Activated CD8-positive, alpha-beta memory T cell treated with anti-CD3 and anti-CD28 coated beads for 48 hours (primary cell): ENCODE results near the gene GOLGA3.
"Not testable (repeated sequence)": the region's sequence is repeated elsewhere in the genome, so short reads cannot be mapped to it uniquely, and the experiment has no call there.

Experiments
- DNase-seq, 3 experiments: peaks; one replicate each; pipeline ENCODE4 v3.0.0-alpha.2; 2020; ENCODE audit warnings: low read depth in 2 of 3, low spot score in 2 of 3

The GOLGA3 gene

GRCh38 chr12:132844681-132845080 is 16.0 kb upstream of the GOLGA3 start:
- DNase-seq: not testable (repeated sequence)

DNA sequence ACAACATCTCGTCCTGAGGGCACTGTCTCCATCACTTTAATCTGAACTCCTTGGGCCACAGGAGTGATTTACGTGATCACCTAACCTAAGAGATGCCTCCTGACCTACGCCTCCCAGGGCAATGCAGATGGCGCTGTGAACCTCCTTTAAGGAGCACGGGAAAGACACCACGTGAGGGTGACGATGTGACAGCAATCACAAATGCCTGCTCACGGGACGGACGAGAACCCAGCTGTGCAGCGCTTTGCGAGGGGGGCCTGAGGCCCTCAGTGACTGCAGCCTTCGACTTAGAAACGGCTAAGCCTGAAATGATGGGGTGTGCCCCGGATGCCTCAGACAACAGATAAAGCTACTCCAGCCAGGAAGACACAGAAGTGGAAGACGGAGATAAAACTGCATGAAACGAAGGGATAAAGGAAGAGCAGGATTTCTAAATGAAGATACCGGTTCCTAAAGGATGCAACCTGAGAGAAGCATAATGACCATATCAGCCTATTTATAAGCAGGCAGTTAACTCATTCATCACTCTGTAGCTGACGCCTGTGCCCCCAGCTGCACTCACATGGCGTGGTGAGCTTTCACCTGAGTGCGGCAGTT is 13.9 kb upstream of the GOLGA3 start:
- no peak for DNase-seq

DNA sequence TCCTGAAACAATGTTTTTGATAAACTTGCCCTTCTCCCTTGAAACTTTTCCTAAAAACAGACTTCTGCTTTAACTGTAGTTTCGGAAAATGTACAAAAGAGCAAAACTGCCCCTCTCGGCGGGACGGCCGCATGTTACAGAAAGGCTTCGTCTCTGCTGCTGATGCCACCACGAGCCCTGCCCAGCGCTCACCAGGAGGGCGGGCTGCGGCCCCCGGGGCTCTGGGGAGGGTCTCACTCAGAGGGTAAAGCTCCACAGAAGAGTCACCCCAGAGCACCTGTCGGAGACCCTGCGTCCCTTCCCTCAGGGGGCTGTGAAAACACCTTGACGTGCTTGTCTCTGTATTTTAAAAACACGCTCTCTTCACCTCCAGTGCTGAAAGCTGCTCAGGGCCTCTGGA is 12.5 kb upstream of the GOLGA3 start:
- no peak for DNase-seq

- DNase-seq: no peak
These were observed 11.9 kb upstream of the GOLGA3 start for GRCh38 chr12:132840536-132840935.

DNA sequence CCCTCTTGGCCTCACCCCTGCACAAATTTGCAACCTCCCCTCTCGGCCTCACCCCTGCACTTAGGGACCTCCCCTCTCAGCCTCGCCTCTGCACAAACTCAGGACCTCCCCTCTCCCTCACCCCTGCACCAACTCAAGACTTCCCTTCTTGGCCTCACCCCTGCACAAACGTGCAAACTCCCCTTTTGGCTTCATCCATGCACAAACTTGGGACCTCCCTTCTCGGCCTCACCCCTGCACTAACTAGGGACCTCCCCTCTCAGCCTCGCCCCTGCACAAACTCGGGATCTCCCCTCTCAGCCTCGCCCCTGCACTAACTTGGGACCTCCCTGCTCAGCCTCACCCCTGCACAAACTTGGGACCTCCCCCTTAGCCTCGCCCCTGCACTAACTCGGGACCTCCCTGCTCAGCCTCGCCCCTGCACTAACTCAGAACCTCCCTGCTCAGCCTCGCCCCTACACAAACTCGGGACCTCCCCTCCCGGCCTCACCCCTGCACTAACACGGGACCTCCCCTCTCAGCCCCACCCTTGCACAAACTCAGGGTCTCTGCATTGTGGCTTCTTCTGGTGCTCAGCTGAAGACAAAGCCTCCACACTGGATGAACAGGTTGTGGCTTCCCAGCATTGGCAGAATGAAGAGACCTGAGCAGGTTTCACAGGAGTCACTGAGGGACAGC is 11.0 kb upstream of the GOLGA3 start:
- DNase-seq: no peak

GRCh38 chr12:132838410-132839080 is 9.9 kb upstream of the GOLGA3 start:
- no peak for DNase-seq

DNA sequence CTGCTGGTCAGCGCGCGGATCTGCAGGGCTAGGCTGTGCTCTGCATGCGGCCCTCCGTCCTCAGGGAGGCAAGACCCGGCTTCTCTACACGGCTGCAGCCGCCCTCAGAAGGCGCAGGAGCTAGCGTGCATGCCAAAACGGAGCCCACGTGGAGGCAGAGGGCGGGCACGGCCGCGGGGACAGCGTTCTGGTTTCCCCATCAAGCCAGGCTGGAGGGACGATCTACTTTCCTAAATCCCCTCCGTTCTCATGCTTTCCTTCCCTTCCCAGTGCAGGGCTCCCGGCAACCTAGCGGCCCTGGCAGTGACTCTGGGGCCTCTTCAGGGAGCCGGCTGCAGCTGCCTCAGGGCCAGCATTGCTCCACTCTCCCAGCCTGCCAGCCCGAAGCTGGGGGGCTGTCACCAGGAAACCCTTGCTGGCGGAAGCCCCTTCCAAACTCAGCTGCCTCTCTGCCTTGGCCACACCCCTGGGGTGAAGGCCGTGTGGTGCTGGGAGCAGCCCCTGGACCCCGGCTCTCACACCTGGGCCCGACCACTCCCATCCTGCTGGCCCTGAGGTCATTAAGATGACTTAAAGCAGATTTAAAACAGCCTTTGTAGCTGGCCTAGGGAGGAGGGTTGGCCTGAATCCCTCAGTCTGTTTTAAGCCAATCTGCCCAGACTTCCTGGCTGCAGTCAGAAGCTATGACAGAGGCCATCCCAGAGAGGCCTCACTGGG is 9.2 kb upstream of the GOLGA3 start:
- DNase-seq: no peak

- DNase-seq: no peak
These were observed 8.2 kb upstream of the GOLGA3 start for GRCh38 chr12:132836795-132837331.

DNA sequence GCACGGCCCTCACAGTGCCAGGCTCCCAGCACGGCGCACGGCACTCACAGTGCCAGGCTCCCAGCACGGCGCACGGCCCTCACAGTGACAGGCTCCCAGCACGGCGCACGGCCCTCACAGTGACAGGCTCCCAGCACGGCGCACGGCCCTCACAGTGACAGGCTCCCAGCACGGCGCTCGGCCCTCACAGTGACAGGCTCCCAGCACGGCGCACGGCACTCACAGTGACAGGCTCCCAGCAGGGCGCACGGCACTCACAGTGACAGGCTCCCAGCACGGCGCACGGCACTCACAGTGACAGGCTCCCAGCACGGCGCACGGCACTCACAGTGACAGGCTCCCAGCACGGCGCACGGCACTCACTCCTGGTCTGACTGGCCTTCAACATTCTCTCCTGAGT is 7.6 kb upstream of the GOLGA3 start:
- not testable (repeated sequence) for DNase-seq

- DNase-seq: no peak
These were observed 6.7 kb upstream of the GOLGA3 start for GRCh38 chr12:132835076-132836025.

DNA sequence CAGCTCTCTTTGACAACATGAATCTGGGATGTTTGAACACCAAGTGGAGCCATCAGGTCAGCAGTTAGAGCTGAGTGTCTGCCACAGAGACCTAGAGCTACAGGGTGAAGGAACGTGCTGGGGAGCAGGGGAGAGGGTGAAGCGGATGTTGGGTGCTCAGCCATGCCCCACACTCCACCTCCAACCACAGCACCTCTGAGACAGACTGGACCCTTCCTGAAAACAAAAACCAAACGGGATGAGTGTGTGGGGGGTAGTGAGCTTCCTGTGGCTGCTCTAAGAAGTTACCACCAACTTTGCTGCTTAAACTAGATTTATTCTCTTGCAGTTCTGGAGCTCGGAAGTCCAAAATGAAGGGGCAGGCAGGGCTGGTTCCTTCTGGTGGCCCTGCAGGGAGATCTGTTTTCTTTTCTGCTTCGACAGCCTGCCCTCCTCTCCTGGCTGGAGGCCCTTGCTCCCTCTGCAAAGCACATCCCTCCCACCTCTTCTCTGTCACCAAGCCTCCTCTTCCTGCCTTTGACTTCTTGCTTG is 5.6 kb upstream of the GOLGA3 start:
- no peak for DNase-seq

GRCh38 chr12:132833341-132833740 is 4.7 kb upstream of the GOLGA3 start:
- DNase-seq: no peak

DNA sequence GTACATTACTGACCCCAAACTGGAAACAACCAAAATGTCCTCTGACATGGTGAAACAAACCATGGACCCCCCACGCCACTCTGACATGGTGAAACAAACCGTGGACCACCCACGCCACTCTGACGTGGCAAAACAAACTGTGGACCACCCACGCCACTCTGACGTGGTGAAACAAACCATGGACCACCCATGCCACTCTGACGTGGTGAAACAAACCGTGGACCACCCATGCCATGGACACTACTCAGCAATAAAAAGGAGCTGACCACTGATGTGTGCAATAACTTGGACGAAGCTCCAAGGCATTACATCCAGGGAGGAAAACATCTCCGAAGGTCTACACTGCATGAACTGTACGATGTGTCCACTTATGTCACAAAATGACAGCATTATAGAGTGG is 3.1 kb upstream of the GOLGA3 start:
- no peak for DNase-seq

DNA sequence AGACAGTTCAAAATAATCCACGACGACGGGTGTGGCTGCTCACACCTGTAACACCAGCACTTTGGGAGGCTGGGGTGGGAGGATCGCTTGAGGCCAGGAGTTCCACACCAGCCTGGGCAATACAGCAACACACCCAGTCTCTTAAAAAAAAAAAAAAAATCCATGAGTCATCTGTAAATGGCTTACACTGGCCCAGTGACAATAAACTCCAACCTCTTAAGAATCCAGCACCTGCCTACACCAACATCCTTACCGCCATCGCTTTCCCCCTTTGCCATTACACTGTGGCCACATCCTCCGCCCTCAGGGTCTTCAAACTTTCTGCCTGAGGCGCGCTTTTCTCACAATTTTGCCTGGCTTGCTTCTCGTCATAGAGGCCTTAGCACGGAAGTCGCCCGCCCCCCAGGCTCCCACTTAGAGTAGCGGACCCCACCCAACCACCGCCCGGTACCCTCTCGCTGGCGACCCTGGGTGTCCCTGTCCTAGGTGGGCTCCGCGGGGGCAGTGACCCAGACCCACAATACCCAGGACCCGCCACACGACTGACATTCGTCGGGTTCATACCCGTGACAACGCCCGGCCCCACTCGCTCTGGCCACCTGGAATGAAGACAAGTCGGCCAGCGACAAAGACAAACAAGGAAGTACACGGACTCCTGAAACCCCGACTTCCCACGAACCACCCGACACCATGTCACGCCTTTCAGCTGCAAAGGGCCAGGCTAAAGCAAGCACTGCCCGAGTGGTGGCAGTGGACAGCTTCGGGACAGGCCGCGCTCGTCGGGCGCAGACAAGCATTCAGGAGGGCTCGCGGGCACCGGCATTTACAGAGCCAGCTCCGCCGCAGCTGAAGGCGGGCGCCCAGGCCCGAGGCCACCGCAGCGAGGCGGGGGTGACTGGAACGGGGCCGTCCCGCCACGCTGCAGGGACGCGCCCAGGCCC is 636 bp downstream of the GOLGA3 start:
- DNase-seq: peak in 2 of 3 experiments; percentile 27 to 33

GRCh38 chr12:132825861-132826260 is 2.8 kb downstream of the GOLGA3 start:
- DNase-seq: no peak

DNA sequence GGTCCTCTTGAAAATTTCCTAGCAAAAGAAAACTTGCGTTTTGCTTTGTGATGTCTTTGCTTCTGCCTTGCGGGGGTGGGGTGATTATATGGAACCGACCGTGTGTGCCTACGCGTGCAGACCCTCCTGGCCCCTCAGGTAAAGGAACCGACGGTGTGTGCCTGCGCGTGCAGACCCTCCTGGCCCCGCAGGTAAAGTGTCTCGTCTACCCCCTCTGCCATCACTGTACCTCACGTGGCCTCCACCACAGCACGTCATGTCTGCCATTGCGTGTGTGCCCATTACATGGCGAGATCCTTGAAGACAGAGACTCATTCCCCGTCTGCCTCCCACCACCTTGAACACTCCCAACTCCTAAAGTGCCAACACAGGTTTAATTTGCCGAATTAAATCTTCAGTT is 3.6 kb downstream of the GOLGA3 start:
- DNase-seq: no peak

DNA sequence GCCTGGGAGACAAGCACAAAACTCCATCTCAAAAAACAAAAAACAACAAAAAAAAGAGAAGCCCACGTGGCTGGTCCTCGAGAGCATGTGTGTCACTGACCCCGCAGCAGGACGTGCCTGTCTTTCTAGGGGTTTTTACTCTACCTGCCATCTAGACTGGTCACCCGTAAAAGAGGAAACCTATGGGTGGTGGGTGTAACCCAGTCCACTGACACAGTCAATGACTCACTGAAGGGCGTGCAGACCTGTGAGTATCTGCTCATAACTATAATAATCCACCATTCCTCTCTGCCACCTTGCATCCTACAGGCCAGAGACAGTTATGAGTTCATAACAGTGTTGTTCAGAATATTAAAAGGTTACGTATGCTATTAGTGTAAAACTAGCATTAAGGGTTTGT is 4.6 kb downstream of the GOLGA3 start:
- DNase-seq: no peak

DNA sequence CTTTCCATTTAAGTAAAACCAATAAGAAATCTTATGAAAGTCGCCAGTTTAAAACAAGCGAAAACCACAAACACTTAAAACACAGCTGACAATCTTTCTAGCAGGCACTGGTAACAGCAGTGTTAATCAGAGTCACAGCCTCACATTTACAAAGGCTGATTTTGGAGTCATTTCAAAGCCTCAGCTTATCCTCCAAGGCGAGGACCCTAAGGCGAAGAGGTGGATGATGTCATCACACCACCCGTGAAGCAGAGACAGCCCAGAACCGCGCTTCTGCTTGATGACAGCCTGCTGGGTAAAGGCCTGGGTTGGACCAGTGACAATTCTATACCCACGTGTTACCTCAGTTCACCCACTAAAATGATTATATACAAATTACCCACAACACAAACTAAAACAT is 10.1 kb downstream of the GOLGA3 start:
- no peak for DNase-seq

GRCh38 chr12:132814232-132814631 is 14.4 kb downstream of the GOLGA3 start:
- no peak for DNase-seq
